ENCODE results near the gene GEMIN8. TPM values are rescaled to one million over a fixed set of nuclear protein-coding genes. Genes with fewer than 3 reads are reported as not detected.
A peak's percentile ranks its signal among the peaks of the same experiment; 100 is the strongest.

The GEMIN8 gene
- total and polyA plus RNA-seq, 2 of the 8 experiments (the other 6 are each of a cell fraction or from before 2014, with no cell fraction given): 18.2 to 31.4 TPM

GRCh38 chrX:14013054-14013453, 16.6 kb downstream of the GEMIN8 start:
- FAIRE-seq (peak; percentile 60), DNase-seq (ENCODE audit: low read depth in 1 of 2, low spot score in 2 of 2) (no peak)
- Histone ChIP-seq H4K20me1 (replicated peaks in 1 of 2; ENCODE audit: control insufficient read depth in 1 of 2, insufficient read depth in 2 of 2, low read length in 2 of 2) (no peaks in the 10 kb centered on the region), H3K18ac (ENCODE audit: extremely low read depth, low read length) (no peak overlapping the region), H3K4me2 (ENCODE audit: insufficient read depth in 1 of 2, low read depth in 2 of 2, low read length in 2 of 2) (no peak overlapping the region), H2BK120ac (replicated peaks; ENCODE audit: low read depth, low read length) (no peak overlapping the region), H3K79me1 (ENCODE audit: low read depth, low read length) (no peaks in the 10 kb centered on the region), H2BK15ac (ENCODE audit: low read length) (no peak overlapping the region), H3K27ac (ENCODE audit: low read depth, low read length) (no peak overlapping the region), H2AK5ac (ENCODE audit: low read depth, low read length) (no peak overlapping the region), H3K9ac (replicated peaks in 1 of 4; ENCODE audit: extremely low read depth in 1 of 4, low read depth in 3 of 4, low read length in 3 of 4) (no peak overlapping the region), H2BK5ac (ENCODE audit: low read depth, low read length) (no peak overlapping the region), H3K4me3 (ENCODE audit: extremely low read depth in 1 of 4, insufficient read depth in 2 of 4, low read depth in 3 of 4, low read length in 4 of 4) (no peak overlapping the region), H3K9me3 (ENCODE audit: insufficient read depth in 2 of 2, low read depth in 1 of 2, low read length in 1 of 2) (no peaks in the 10 kb centered on the region), H3K36me3 (ENCODE audit: control insufficient read depth in 2 of 4, insufficient read depth in 4 of 4, low read length in 3 of 4) (peaks cover 0 to 13% (median 3%) of the 10 kb centered on the region in 4 experiments; a peak in 5 of 8 replicates), H4K91ac (replicated peaks; ENCODE audit: insufficient read length, low read length) (no peak overlapping the region), H2BK20ac (ENCODE audit: low read length) (no peak overlapping the region), H3K27me3 (replicated peaks in 1 of 4; ENCODE audit: control insufficient read depth in 3 of 4, extremely low read depth in 1 of 4, insufficient read depth in 3 of 4, low read length in 3 of 4) (no peaks in the 10 kb centered on the region), H2AFZ (ENCODE audit: low read length) (no peak overlapping the region), H3K23me2 (ENCODE audit: low read depth, low read length) (no peaks in the 10 kb centered on the region), H3K56ac (replicated peaks; ENCODE audit: insufficient read length, low read depth, low read length) (no peak overlapping the region), H4K5ac (ENCODE audit: insufficient read length, low read depth, low read length) (no peak overlapping the region), H3K23ac (ENCODE audit: insufficient read length) (no peak overlapping the region), H4K8ac (ENCODE audit: extremely low read depth, insufficient read depth, low read length) (no peak overlapping the region), H3K79me2 (ENCODE audit: control insufficient read depth in 1 of 2, insufficient read depth in 2 of 2, low read length in 2 of 2) (no peaks in the 10 kb centered on the region), H2BK12ac (ENCODE audit: low read depth, low read length) (no peak overlapping the region), H3K14ac (ENCODE audit: insufficient read length) (no peak overlapping the region), H3K4me1 (replicated peaks in 1 of 4; ENCODE audit: control insufficient read depth in 3 of 4, insufficient read depth in 4 of 4, low read length in 3 of 4) (no peaks in the 10 kb centered on the region), H3K4ac (replicated peaks; ENCODE audit: insufficient read length, low read depth, low read length) (no peak overlapping the region)
- WGBS, 2 experiments (ENCODE audit: extremely low coverage in 1 of 2, insufficient coverage in 1 of 2, insufficient read length in 1 of 2, insufficient replicate concordance in 2 of 2, low coverage in 1 of 2, low lambda C conversion rate in 2 of 2, missing lambda C conversion rate in 1 of 2): 96% methylated on average over 4 of the region's 4 CpGs; no CpG with 5 or more reads in 1 of the 2 experiments
- CTCF ChIA-PET (ENCODE audit: partially characterized antibody): interaction anchor here (1.0 kb wide), 1 partner anchor 81 kb away, joined by 3 read pairs; no protein-coding TSS in a partner anchor
- POLR2A ChIA-PET (ENCODE audit: partially characterized antibody): no interaction called here
- TF ChIP-seq EP300 (IDR thresholded peaks at IDR 0.05; ENCODE audit: borderline replicate concordance in 1 of 2, low read depth in 2 of 2, low read length in 2 of 2) (no peak), CTBP2 (IDR thresholded peaks at IDR 0.05; ENCODE audit: borderline replicate concordance, insufficient read depth, insufficient read length, low read length) (no peak), RXRA (IDR thresholded peaks at IDR 0.05; ENCODE audit: insufficient read depth, low read depth, low read length) (no peak)
- TF ChIP-seq, protein P1, sequence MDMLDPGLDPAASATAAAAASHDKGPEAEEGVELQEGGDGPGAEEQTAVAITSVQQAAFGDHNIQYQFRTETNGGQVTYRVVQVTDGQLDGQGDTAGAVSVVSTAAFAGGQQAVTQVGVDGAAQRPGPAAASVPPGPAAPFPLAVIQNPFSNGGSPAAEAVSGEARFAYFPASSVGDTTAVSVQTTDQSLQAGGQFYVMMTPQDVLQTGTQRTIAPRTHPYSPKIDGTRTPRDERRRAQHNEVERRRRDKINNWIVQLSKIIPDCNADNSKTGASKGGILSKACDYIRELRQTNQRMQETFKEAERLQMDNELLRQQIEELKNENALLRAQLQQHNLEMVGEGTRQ (IDR thresholded peaks at IDR 0.05; ENCODE audit: low read length): no peak

Data from H1 (cell line).